ENCODE results near the gene RDH12. TPM values are rescaled to one million over a fixed set of nuclear protein-coding genes. Genes with fewer than 3 reads are reported as not detected.

RDH12 gene
- total RNA-seq, 1 donor from 2014 or later = 0.16 TPM

DNA sequence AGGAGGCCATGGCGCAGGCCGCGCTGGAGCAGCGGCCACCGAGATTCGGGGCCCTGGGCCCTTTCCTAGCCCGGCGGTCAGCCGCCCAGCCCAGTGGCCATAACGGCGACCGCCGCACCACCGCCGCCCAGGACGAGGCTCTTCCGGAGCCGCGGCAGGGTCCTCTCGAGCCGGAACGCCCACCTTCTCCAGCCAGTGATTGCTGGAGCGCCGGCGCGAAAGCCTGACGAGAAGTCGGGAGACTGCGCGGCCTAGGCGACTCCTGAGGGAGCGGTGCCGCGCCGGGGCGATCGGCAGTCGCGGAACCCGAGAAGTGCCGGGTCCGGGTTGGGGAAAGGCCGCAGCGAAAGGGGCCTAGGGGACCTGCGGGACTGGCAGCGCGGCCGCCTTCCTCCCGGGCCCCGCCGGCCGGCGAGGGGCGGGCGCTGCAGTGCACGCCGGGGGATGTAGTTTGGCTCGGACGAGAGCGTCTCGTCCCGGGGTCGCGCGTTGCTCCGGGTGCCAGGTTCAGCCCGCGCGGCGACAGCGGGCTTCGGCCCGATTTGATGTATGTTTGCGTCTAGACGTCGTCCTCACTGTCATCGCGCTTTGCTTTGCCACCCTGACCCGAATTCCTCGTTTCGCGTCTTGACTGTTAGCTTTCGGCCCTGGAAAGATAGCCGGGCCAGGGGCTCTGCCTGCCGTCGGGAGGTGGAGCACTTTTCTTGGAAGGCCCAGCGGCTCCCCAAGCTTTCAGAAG lies 27.0 kb upstream of the RDH12 start, which contains the start of gene VTI1B:
TSS of gene VTI1B (minus strand) at position 153 of the 739 bp plus-strand sequence. CDS start at position 10, 143 bp downstream.
- H3K27me3 Mint-ChIP-seq (ENCODE audit: low read depth, unreplicated experiment) = no peaks in the 10 kb centered on the region
- TF ChIP-seq CTCF (IDR thresholded peaks at IDR 0.05; ENCODE audit: insufficient read depth, low read depth, low read length) (no peak), EZH2 (IDR thresholded peaks at IDR 0.05; ENCODE audit: insufficient read depth, low read length) (no peak)
- H3K36me3 Mint-ChIP-seq (ENCODE audit: low read depth, unreplicated experiment) = peaks cover 1% of the 10 kb centered on the region
- Histone ChIP-seq H3K79me2 (ENCODE audit: insufficient read depth, low read length) (peaks cover 65% of the 10 kb centered on the region), H4K20me1 (ENCODE audit: insufficient read depth, low read length) (peaks cover 57% of the 10 kb centered on the region), H3K36me3 (ENCODE audit: insufficient read depth, low read length) (peaks cover 12% of the 10 kb centered on the region), H3K4me2 (ENCODE audit: low read length) (peak within 1 kb of the TSS; percentile 95), H2AFZ (ENCODE audit: low read depth, low read length) (peak within 1 kb of the TSS; percentile 94), H3K4me1 (ENCODE audit: insufficient read depth, low read length) (peaks cover 17% of the 10 kb centered on the region), H3K27me3 (ENCODE audit: insufficient read depth, low read length) (no peaks in the 10 kb centered on the region), H3K9ac (ENCODE audit: low read length) (peak within 1 kb of the TSS; percentile 97), H3K9me3 (ENCODE audit: insufficient read depth, low read depth, low read length) (no peaks in the 10 kb centered on the region), H3K4me3 (ENCODE audit: insufficient read depth, low read depth, low read length) (peak within 1 kb of the TSS; percentile 93), H3K27ac (ENCODE audit: low read depth, low read length) (peak within 1 kb of the TSS; percentile 99)
- H3K27ac Mint-ChIP-seq (ENCODE audit: unreplicated experiment) = peak within 1 kb of the TSS; percentile 92
- peak; percentile 52 for DNase-seq (ENCODE audit: low read depth)
- no peaks in the 10 kb centered on the region for H3K9me3 Mint-ChIP-seq (ENCODE audit: unreplicated experiment)
- FAIRE-seq = no peak
- peak within 1 kb of the TSS; percentile 91 for H3K4me3 Mint-ChIP-seq (ENCODE audit: unreplicated experiment)
- peaks cover 15% of the 10 kb centered on the region for H3K4me1 Mint-ChIP-seq (ENCODE audit: low read depth, unreplicated experiment)

DNA sequence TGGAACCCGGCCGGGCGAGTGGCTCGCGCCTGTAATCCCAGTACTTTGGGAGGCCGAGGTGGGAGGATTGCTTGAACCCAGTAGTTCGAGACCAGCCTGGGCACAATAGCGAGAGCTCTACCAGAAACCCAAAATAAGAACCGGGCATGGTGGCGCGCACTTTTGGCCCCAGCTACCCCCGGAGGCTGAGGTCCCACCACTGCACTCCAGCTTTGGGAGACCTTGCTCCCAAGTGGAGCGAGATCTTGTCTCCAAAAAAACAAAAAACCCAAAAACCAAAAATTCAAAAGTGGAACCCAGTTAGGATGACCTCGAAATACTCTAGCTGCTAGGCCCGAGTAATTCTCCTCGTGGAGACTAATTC lies 26.5 kb upstream of the RDH12 start:
- Histone ChIP-seq H3K27me3 (ENCODE audit: insufficient read depth, low read length) (no peaks in the 10 kb centered on the region), H3K27ac (ENCODE audit: low read depth, low read length) (peak overlapping the region; percentile 99), H3K9me3 (ENCODE audit: insufficient read depth, low read depth, low read length) (no peaks in the 10 kb centered on the region), H3K9ac (ENCODE audit: low read length) (peak overlapping the region; percentile 97), H3K36me3 (ENCODE audit: insufficient read depth, low read length) (peaks cover 12% of the 10 kb centered on the region), H2AFZ (ENCODE audit: low read depth, low read length) (peak overlapping the region; percentile 94), H3K4me2 (ENCODE audit: low read length) (peak overlapping the region; percentile 95), H3K79me2 (ENCODE audit: insufficient read depth, low read length) (peaks cover 60% of the 10 kb centered on the region), H3K4me1 (ENCODE audit: insufficient read depth, low read length) (peaks cover 17% of the 10 kb centered on the region), H3K4me3 (ENCODE audit: insufficient read depth, low read depth, low read length) (peak overlapping the region; percentile 93), H4K20me1 (ENCODE audit: insufficient read depth, low read length) (peaks cover 56% of the 10 kb centered on the region)
- TF ChIP-seq EZH2 (IDR thresholded peaks at IDR 0.05; ENCODE audit: insufficient read depth, low read length) (no peak), CTCF (IDR thresholded peaks at IDR 0.05; ENCODE audit: insufficient read depth, low read depth, low read length) (no peak)
- Mint-ChIP-seq H3K9me3 (ENCODE audit: unreplicated experiment) (no peaks in the 10 kb centered on the region), H3K27ac (ENCODE audit: unreplicated experiment) (peak overlapping the region; percentile 92), H3K36me3 (ENCODE audit: low read depth, unreplicated experiment) (peaks cover 1% of the 10 kb centered on the region), H3K4me1 (ENCODE audit: low read depth, unreplicated experiment) (peaks cover 17% of the 10 kb centered on the region), H3K27me3 (ENCODE audit: low read depth, unreplicated experiment) (no peaks in the 10 kb centered on the region), H3K4me3 (ENCODE audit: unreplicated experiment) (peak overlapping the region; percentile 90)
- DNase-seq (ENCODE audit: low read depth) = no peak
- no peak for FAIRE-seq

GRCh38 chr14:67679006-67679405 lies 22.7 kb upstream of the RDH12 start:
- no peak for FAIRE-seq
- Histone ChIP-seq H3K9me3 (ENCODE audit: insufficient read depth, low read depth, low read length) (no peaks in the 10 kb centered on the region), H3K4me1 (ENCODE audit: insufficient read depth, low read length) (peaks cover 6% of the 10 kb centered on the region), H3K36me3 (ENCODE audit: insufficient read depth, low read length) (peaks cover 27% of the 10 kb centered on the region), H3K4me3 (ENCODE audit: insufficient read depth, low read depth, low read length) (no peak overlapping the region), H3K27me3 (ENCODE audit: insufficient read depth, low read length) (no peaks in the 10 kb centered on the region), H3K79me2 (ENCODE audit: insufficient read depth, low read length) (peaks cover 41% of the 10 kb centered on the region), H3K9ac (ENCODE audit: low read length) (no peak overlapping the region), H4K20me1 (ENCODE audit: insufficient read depth, low read length) (peaks cover 54% of the 10 kb centered on the region), H3K27ac (ENCODE audit: low read depth, low read length) (no peak overlapping the region), H2AFZ (ENCODE audit: low read depth, low read length) (no peak overlapping the region), H3K4me2 (ENCODE audit: low read length) (no peak overlapping the region)
- H3K36me3 Mint-ChIP-seq (ENCODE audit: low read depth, unreplicated experiment) = peaks cover 13% of the 10 kb centered on the region
- H3K4me1 Mint-ChIP-seq (ENCODE audit: low read depth, unreplicated experiment) = peaks cover 9% of the 10 kb centered on the region
- TF ChIP-seq EZH2 (IDR thresholded peaks at IDR 0.05; ENCODE audit: insufficient read depth, low read length) (no peak), CTCF (IDR thresholded peaks at IDR 0.05; ENCODE audit: insufficient read depth, low read depth, low read length) (no peak)
- no peak overlapping the region for H3K4me3 Mint-ChIP-seq (ENCODE audit: unreplicated experiment)
- no peak overlapping the region for H3K27ac Mint-ChIP-seq (ENCODE audit: unreplicated experiment)
- H3K9me3 Mint-ChIP-seq (ENCODE audit: unreplicated experiment) = no peaks in the 10 kb centered on the region
- no peaks in the 10 kb centered on the region for H3K27me3 Mint-ChIP-seq (ENCODE audit: low read depth, unreplicated experiment)
- no peak for DNase-seq (ENCODE audit: low read depth)
